GM08714 (cell line): ENCODE data around the gene SOX6.
"Not testable (repeated sequence)": the region's sequence is repeated elsewhere in the genome, so short reads cannot be mapped to it uniquely, and the experiment has no call there.

Experiments
- H3K4me3 ChIP-seq: fragments of 200-500 bp; sonication (Bioruptor generic); 2 replicates; pipeline ENCODE4 v1.5.1; 2014; ENCODE audit warnings: mild to moderate bottlenecking, low read length, inconsistent platforms
- ZNF274 ChIP-seq: IDR thresholded peaks from 2 replicates; pipeline ENCODE4 v1.6.1; 2012; ENCODE audit warnings: mild to moderate bottlenecking, low read depth, low read length

The SOX6 gene

GRCh38 chr11:16380941-16381568, 24.7 kb upstream of the SOX6 start:
- TF ChIP-seq ZNF274: no peak

GRCh38 chr11:16378906-16379305, 22.6 kb upstream of the SOX6 start:
- H3K4me3 ChIP-seq: no peak overlapping the region
- no peak for TF ChIP-seq ZNF274

More at GRCh38 chr11:16380941-16381568, 24.7 kb upstream of the SOX6 start:
- H3K4me3 ChIP-seq: no peak overlapping the region

- TF ChIP-seq ZNF274: no peak
- H3K4me3 ChIP-seq: no peak overlapping the region
Observed at GRCh38 chr11:16377746-16378145, 21.4 kb upstream of the SOX6 start.

- not testable (repeated sequence) for H3K4me3 ChIP-seq
Observed at GRCh38 chr11:16375664-16376063, 19.3 kb upstream of the SOX6 start.

GRCh38 chr11:16373768-16374167, 17.4 kb upstream of the SOX6 start:
- TF ChIP-seq ZNF274: no peak
- no peak overlapping the region for H3K4me3 ChIP-seq

GRCh38 chr11:16372355-16372754, 16.0 kb upstream of the SOX6 start:
- TF ChIP-seq ZNF274: no peak
- H3K4me3 ChIP-seq: no peak overlapping the region

- no peak for TF ChIP-seq ZNF274
Observed at GRCh38 chr11:16367252-16367651, 10.9 kb upstream of the SOX6 start.

GRCh38 chr11:16365581-16366228, 9.4 kb upstream of the SOX6 start:
- TF ChIP-seq ZNF274: no peak
- H3K4me3 ChIP-seq: no peak overlapping the region

More at GRCh38 chr11:16367252-16367651, 10.9 kb upstream of the SOX6 start:
- no peak overlapping the region for H3K4me3 ChIP-seq

- TF ChIP-seq ZNF274: no peak
- H3K4me3 ChIP-seq: no peak overlapping the region
Observed at GRCh38 chr11:16364254-16364653, 7.9 kb upstream of the SOX6 start.

- no peak for TF ChIP-seq ZNF274
- no peak overlapping the region for H3K4me3 ChIP-seq
Observed at GRCh38 chr11:16363706-16364105, 7.4 kb upstream of the SOX6 start.

GRCh38 chr11:16361108-16361865, 4.9 kb upstream of the SOX6 start:
- H3K4me3 ChIP-seq: no peak overlapping the region
- no peak for TF ChIP-seq ZNF274

GRCh38 chr11:16359369-16359768, 3.0 kb upstream of the SOX6 start:
- no peak for TF ChIP-seq ZNF274

GRCh38 chr11:16358726-16359125, 2.4 kb upstream of the SOX6 start:
- no peak overlapping the region for H3K4me3 ChIP-seq
- TF ChIP-seq ZNF274: no peak

More at GRCh38 chr11:16359369-16359768, 3.0 kb upstream of the SOX6 start:
- H3K4me3 ChIP-seq: no peak overlapping the region

- H3K4me3 ChIP-seq: no peak overlapping the region
Observed at GRCh38 chr11:16357775-16358174, 1.4 kb upstream of the SOX6 start.

More at GRCh38 chr11:16357775-16358174, 1.4 kb upstream of the SOX6 start:
- no peak for TF ChIP-seq ZNF274
